HepG2 (cell line): ENCODE measurements around the gene MAN1B1. TPM values are rescaled to one million over a fixed set of nuclear protein-coding genes. Genes with fewer than 3 reads are reported as not detected.

Experiments
- ATAC-seq: fragments of 200-7000 bp; cut with Tn5 transposase; 3 replicates; pipeline ENCODE4 v1.9.1; 2020; ENCODE audit warnings: mild to moderate bottlenecking, moderate library complexity
- BruUV-seq: library from RNA; stranded (reverse); fragments of 400-500 nt; replicated peaks from 2 replicates; lab custom pipeline; 2021; lab: Mats Ljungman, UMichigan
- CTCF ChIA-PET: fragments of 300-600 bp; formaldehyde crosslinking; extraction: SDS; loops from one replicate; lab custom pipeline; 2021; ENCODE audit warnings: low total read pairs, inconsistent platforms, low intra/inter-chr PET ratio; lab: Yijun Ruan, JAX
- POLR2A ChIA-PET: fragments of 350-600 bp; sonication (Branson Sonifier 250); formaldehyde crosslinking; loops from one replicate; lab custom pipeline; 2020; ENCODE audit warnings: antibody characterized with exemption, inconsistent platforms; lab: Yijun Ruan, JAX
- DNase-seq: peaks from one replicate; pipeline ENCODE4 v3.0.0-alpha.2; 2015; ENCODE audit warnings: low spot score
- FAIRE-seq: peaks from 3 replicates; lab custom pipeline; 2011; peaks lifted over from hg19 to GRCh38; lab: Jason Lieb, UNC
- H2AFZ ChIP-seq: one replicate; pipeline ENCODE4 v1.6.1; 2011; ENCODE audit warnings: low read length, inconsistent platforms
- H3K27ac ChIP-seq: fragments of 300-600 bp; 3 replicates; pipeline ENCODE4 v1.8.0; 2011; ENCODE audit warnings: mixed run types, mild to moderate bottlenecking, mixed read lengths, low read length, inconsistent platforms; ENCODE audit not compliant: insufficient read depth; ENCODE audit errors: extremely low read length
- H3K27me3 ChIP-seq, 2 experiments: fragments of 200-600 bp in 1 of 2; 2 replicates in 1 of 2; 3 replicates in 1 of 2; pipeline versions ENCODE4 v1.6.0 to v1.8.0; 2011; ENCODE audit warnings: low read length in 2 of 2, mild to moderate bottlenecking in 2 of 2, moderate library complexity in 2 of 2, inconsistent platforms in 1 of 2; ENCODE audit not compliant: insufficient read depth in 2 of 2, control insufficient read depth in 1 of 2
- H3K36me3 ChIP-seq, 2 experiments: fragments of 200-600 bp in 1 of 2; replicated peaks in 1 of 2; 2 replicates in 1 of 2; 3 replicates in 1 of 2; pipeline versions ENCODE4 v1.5.1 to v1.8.0; 2011; ENCODE audit warnings: low read length in 2 of 2, inconsistent platforms in 1 of 2; ENCODE audit not compliant: insufficient read depth in 2 of 2, control insufficient read depth in 1 of 2
- H3K4me1 ChIP-seq: 2 replicates; pipeline ENCODE4 v1.5.1; 2012; ENCODE audit warnings: low read length, inconsistent platforms; ENCODE audit not compliant: insufficient read depth
- H3K4me2 ChIP-seq: 2 replicates; pipeline ENCODE4 v1.6.0; 2011; ENCODE audit warnings: low read depth, low read length, inconsistent platforms
- H3K4me3 ChIP-seq, 3 experiments: fragments of 200-600 bp in 1 of 3; sonication (generic), shearing (Covaris generic) in 1 of 3; replicated peaks in 1 of 3; 2 replicates each; pipeline ENCODE4 v1.5.1; 2011 to 2016; ENCODE audit warnings: low read length in 3 of 3, inconsistent platforms in 2 of 3, low read depth in 2 of 3, mild to moderate bottlenecking in 2 of 3, control low read depth in 1 of 3, mixed read lengths in 1 of 3; ENCODE audit not compliant: insufficient read depth in 1 of 3
- H3K79me2 ChIP-seq: one replicate; pipeline ENCODE4 v1.6.1; 2011; ENCODE audit warnings: low read length, inconsistent platforms; ENCODE audit not compliant: insufficient read depth
- H3K9ac ChIP-seq: 2 replicates; pipeline ENCODE4 v1.6.0; 2011; ENCODE audit warnings: mild to moderate bottlenecking, low read depth, low read length, inconsistent platforms; ENCODE audit not compliant: insufficient read depth
- H3K9me3 ChIP-seq: 2 replicates; pipeline ENCODE4 v1.5.1; 2012; ENCODE audit warnings: mild to moderate bottlenecking, low read length
- H4K20me1 ChIP-seq: 2 replicates; pipeline ENCODE4 v1.6.0; 2011; ENCODE audit warnings: inconsistent platforms, mild to moderate bottlenecking, low read length, moderate library complexity; ENCODE audit not compliant: insufficient read depth
- AGO2 ChIP-seq: fragments of 200-400 bp; formaldehyde crosslinking; optimal IDR thresholded peaks from 2 replicates; pipeline ENCODE3; 2017; ENCODE audit warnings: mild to moderate bottlenecking, low read depth, low read length, moderate library complexity
- AKAP8 ChIP-seq: sonication (generic); formaldehyde crosslinking; IDR thresholded peaks from 2 replicates; pipeline ENCODE4 v1.5.1; 2020; ENCODE audit warnings: mild to moderate bottlenecking, missing genetic modification reagents
- HDAC1 ChIP-seq: sonication (generic); formaldehyde crosslinking; IDR thresholded peaks from 2 replicates; pipeline ENCODE4 v1.5.1; 2020; ENCODE audit warnings: mild to moderate bottlenecking, missing genetic modification reagents
- RELA ChIP-seq: sonication (generic); formaldehyde crosslinking; IDR thresholded peaks from 2 replicates; pipeline ENCODE4 v1.4.0; 2020; ENCODE audit warnings: missing genetic modification reagents
- SALL2 ChIP-seq: sonication (generic); formaldehyde crosslinking; IDR thresholded peaks from 2 replicates; pipeline ENCODE4 v1.8.1; 2023; ENCODE audit warnings: mild to moderate bottlenecking, missing genetic modification reagents, inconsistent platforms
- SP4 ChIP-seq: sonication (generic); formaldehyde crosslinking; IDR thresholded peaks from 2 replicates; pipeline ENCODE4 v1.8.1; 2023; ENCODE audit warnings: mild to moderate bottlenecking, missing genetic modification reagents
- SRSF1 ChIP-seq: fragments of 200-400 bp; formaldehyde crosslinking; optimal IDR thresholded peaks from 2 replicates; pipeline ENCODE3; 2017; ENCODE audit warnings: mild to moderate bottlenecking, low read depth, low read length, moderate library complexity
- TOPORS ChIP-seq: sonication (generic); formaldehyde crosslinking; IDR thresholded peaks from 2 replicates; pipeline ENCODE4 v1.8.0; 2023; ENCODE audit warnings: mild to moderate bottlenecking, missing genetic modification reagents
- ZBTB7A ChIP-seq: sonication (generic); formaldehyde crosslinking; IDR thresholded peaks from 2 replicates; pipeline ENCODE4 v1.8.0; 2022; ENCODE audit warnings: mild to moderate bottlenecking, missing genetic modification reagents
- ZFP82 ChIP-seq: sonication (generic); formaldehyde crosslinking; IDR thresholded peaks from 2 replicates; pipeline ENCODE4 v1.5.1; 2020; ENCODE audit warnings: mild to moderate bottlenecking, missing genetic modification reagents, borderline replicate concordance
- ZNF17 ChIP-seq: sonication (generic); formaldehyde crosslinking; IDR thresholded peaks from 2 replicates; pipeline ENCODE4 v1.5.0; 2020; ENCODE audit warnings: mild to moderate bottlenecking, missing genetic modification reagents
- ZNF605 ChIP-seq: sonication (generic); formaldehyde crosslinking; IDR thresholded peaks from 2 replicates; pipeline ENCODE4 v1.8.0; 2022; ENCODE audit warnings: mild to moderate bottlenecking, missing genetic modification reagents
- ZNF777 ChIP-seq: sonication (generic); formaldehyde crosslinking; IDR thresholded peaks from 2 replicates; pipeline ENCODE4 v1.4.0; 2020; ENCODE audit warnings: missing genetic modification reagents
- ZSCAN31 ChIP-seq: sonication (generic); formaldehyde crosslinking; IDR thresholded peaks from 2 replicates; pipeline ENCODE4 v1.5.0; 2020; ENCODE audit warnings: low read depth, mild to moderate bottlenecking, missing genetic modification reagents
- WGBS: methylation state at CpG from one replicate; pipeline ENCODE4 v1.1.6; 2017; ENCODE audit warnings: low lambda C conversion rate; 5-methylcytosine and 5-hydroxymethylcytosine counted together
- in situ Hi-C: cut with HindIII; loops from 2 replicates; pipeline ENCODE4 v1.10.0; 2017; ENCODE audit warnings: low pct_unique_long_range_greater_than_20kb; ENCODE audit not compliant: extremely low pct_ligation_motif_present
- intact Hi-C: fragments of 100-400 bp; cut with micrococcal nuclease; formaldehyde crosslinking; loops from one replicate; pipeline ENCODE4 v1.10.0; 2022; ENCODE audit not compliant: unreplicated experiment
- polyA plus RNA-seq, 8 experiments: library from polyadenylated mRNA; depleted of rRNA in 3 of 8; stranded (reverse) in 7 of 8; unstranded in 1 of 8; fragments of >200 nt; fragmentation: Illumina TruSeq in 4 of 8; extraction: Trizol in 4 of 8; gene quantifications; 2 replicates each; pipeline versions ENCODE4 v1.2.1 to v1.2.3, GENCODE V29; 2011 to 2016; ENCODE audit warnings: low read depth in 4 of 8, missing spikeins in 1 of 8, mixed read lengths in 1 of 8; ENCODE audit not compliant: insufficient read depth in 1 of 8
- total RNA-seq, 5 experiments: library from RNA; depleted of rRNA; stranded (reverse); fragments of >200 nt; fragmentation: Illumina TruSeq; extraction: Trizol; gene quantifications; 2 replicates each; pipeline ENCODE4 v1.2.3, GENCODE V29; 2016; ENCODE audit warnings: low read depth in 1 of 5
- TF ChIP-seq, protein P1 (sequence below): sonication (generic); formaldehyde crosslinking; IDR thresholded peaks from 2 replicates; pipeline ENCODE4 v1.4.0; 2020; ENCODE audit warnings: missing genetic modification reagents
- TF ChIP-seq, protein P2 (sequence below): sonication (generic); formaldehyde crosslinking; IDR thresholded peaks from 2 replicates; pipeline ENCODE4 v1.9.0; 2022; ENCODE audit warnings: missing genetic modification reagents, mild to moderate bottlenecking, borderline replicate concordance
- TF ChIP-seq, protein P3 (sequence below): sonication (generic); formaldehyde crosslinking; IDR thresholded peaks from 2 replicates; pipeline ENCODE4 v1.4.0; 2020; ENCODE audit warnings: mild to moderate bottlenecking, missing genetic modification reagents

The MAN1B1 gene
- total and polyA plus RNA-seq, 2 of the 13 experiments (the other 11 are each of a cell fraction or from before 2014, with no cell fraction given), result 48.9 to 59.5 TPM

DNA sequence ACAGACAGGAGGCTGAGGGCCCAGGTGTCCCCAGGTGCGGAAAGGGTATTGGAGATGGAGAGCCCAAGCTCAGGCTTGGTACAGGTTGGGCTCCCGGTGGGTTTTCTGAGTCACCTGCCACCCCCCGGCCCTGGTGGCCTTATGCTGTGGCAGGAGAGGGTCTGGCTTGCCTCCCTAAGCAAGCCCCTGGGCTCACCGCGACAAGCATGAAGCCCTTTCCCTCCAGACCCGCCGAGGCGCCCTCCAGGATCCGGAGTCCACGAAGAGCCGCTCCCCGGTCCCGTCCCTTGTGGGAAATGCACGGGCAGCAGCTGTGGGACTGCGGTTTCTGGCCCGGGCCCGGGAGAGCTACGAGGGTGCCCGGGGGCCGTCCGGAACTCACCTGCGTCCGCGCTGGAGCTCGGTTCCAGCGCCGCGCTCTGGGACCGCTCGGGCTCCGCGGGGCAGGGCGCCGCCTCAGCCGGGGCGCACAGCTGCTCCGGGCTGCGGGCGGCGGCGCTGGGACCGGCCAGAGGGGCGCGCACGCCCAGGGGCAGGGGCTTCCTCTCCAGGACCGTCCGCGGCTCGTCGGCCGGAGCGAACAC, 17.2 kb upstream of the MAN1B1 start:
- Histone ChIP-seq H3K9ac (peak overlapping the region; percentile 67), H3K4me2 (peak overlapping the region; percentile 96), H3K4me1 (peaks cover 50% of the 10 kb centered on the region), H2AFZ (no peak overlapping the region), H3K27me3 (no peaks in the 10 kb centered on the region; a peak in 1 of 5 replicates), H3K9me3 (no peaks in the 10 kb centered on the region), H4K20me1 (peaks cover 7% of the 10 kb centered on the region; the same call in 1 of the 2 replicates), H3K27ac (no peak overlapping the region), H3K4me3 (peak overlapping the region; percentile 58 to 88 (median 74)), H3K79me2 (peaks cover 13% of the 10 kb centered on the region), H3K36me3 (peaks cover 3 to 12% of the 10 kb centered on the region in 2 experiments; a peak in 2 of 5 replicates)
- no peak for FAIRE-seq
- ATAC-seq, result 0 out of 3 replicates have a peak, but pooled peaks have one; percentile 4
- CTCF ChIA-PET, result no interaction called here
- intact Hi-C loops, result no loop called here
- in situ Hi-C loops, result no loop called here
- BruUV-seq, result no TSS peak
- TF ChIP-seq, protein P1, sequence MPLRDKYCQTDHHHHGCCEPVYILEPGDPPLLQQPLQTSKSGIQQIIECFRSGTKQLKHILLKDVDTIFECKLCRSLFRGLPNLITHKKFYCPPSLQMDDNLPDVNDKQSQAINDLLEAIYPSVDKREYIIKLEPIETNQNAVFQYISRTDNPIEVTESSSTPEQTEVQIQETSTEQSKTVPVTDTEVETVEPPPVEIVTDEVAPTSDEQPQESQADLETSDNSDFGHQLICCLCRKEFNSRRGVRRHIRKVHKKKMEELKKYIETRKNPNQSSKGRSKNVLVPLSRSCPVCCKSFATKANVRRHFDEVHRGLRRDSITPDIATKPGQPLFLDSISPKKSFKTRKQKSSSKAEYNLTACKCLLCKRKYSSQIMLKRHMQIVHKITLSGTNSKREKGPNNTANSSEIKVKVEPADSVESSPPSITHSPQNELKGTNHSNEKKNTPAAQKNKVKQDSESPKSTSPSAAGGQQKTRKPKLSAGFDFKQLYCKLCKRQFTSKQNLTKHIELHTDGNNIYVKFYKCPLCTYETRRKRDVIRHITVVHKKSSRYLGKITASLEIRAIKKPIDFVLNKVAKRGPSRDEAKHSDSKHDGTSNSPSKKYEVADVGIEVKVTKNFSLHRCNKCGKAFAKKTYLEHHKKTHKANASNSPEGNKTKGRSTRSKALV (CRISPR knock-in tag), result peak; percentile 92
- TF ChIP-seq TOPORS (CRISPR knock-in tag) (no peak), ZNF17 (no peak), SRSF1 (peak; percentile 41), ZFP82 (CRISPR knock-in tag) (0 out of 2 replicates have a peak, but pooled peaks have one; percentile 55), SALL2 (CRISPR knock-in tag) (no peak), ZBTB7A (CRISPR knock-in tag) (no peak), RELA (no peak), SP4 (CRISPR knock-in tag) (0 out of 2 replicates have a peak, but pooled peaks have one; percentile 33), ZNF605 (CRISPR knock-in tag) (0 out of 2 replicates have a peak, but pooled peaks have one; percentile 40), HDAC1 (CRISPR knock-in tag) (peak; percentile 52; the same call in 1 of the 2 replicates), ZSCAN31 (CRISPR knock-in tag) (peak; percentile 22; the same call in 1 of the 2 replicates), AKAP8 (CRISPR knock-in tag) (0 out of 2 replicates have a peak, but pooled peaks have one; percentile 18), ZNF777 (CRISPR knock-in tag) (peak; percentile 10; the same call in 1 of the 2 replicates), AGO2 (peak; percentile 18)
- TF ChIP-seq, protein P2, sequence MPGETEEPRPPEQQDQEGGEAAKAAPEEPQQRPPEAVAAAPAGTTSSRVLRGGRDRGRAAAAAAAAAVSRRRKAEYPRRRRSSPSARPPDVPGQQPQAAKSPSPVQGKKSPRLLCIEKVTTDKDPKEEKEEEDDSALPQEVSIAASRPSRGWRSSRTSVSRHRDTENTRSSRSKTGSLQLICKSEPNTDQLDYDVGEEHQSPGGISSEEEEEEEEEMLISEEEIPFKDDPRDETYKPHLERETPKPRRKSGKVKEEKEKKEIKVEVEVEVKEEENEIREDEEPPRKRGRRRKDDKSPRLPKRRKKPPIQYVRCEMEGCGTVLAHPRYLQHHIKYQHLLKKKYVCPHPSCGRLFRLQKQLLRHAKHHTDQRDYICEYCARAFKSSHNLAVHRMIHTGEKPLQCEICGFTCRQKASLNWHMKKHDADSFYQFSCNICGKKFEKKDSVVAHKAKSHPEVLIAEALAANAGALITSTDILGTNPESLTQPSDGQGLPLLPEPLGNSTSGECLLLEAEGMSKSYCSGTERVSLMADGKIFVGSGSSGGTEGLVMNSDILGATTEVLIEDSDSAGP (CRISPR knock-in tag), result 0 out of 2 replicates have a peak, but pooled peaks have one; percentile 2
- TF ChIP-seq, protein P3, sequence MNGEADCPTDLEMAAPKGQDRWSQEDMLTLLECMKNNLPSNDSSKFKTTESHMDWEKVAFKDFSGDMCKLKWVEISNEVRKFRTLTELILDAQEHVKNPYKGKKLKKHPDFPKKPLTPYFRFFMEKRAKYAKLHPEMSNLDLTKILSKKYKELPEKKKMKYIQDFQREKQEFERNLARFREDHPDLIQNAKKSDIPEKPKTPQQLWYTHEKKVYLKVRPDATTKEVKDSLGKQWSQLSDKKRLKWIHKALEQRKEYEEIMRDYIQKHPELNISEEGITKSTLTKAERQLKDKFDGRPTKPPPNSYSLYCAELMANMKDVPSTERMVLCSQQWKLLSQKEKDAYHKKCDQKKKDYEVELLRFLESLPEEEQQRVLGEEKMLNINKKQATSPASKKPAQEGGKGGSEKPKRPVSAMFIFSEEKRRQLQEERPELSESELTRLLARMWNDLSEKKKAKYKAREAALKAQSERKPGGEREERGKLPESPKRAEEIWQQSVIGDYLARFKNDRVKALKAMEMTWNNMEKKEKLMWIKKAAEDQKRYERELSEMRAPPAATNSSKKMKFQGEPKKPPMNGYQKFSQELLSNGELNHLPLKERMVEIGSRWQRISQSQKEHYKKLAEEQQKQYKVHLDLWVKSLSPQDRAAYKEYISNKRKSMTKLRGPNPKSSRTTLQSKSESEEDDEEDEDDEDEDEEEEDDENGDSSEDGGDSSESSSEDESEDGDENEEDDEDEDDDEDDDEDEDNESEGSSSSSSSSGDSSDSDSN, result peak; percentile 52; the same call in 1 of the 2 replicates
- no CpG with 5 or more reads among the region's 52 CpGs for WGBS
- POLR2A ChIA-PET, result interaction anchor here (0.8 to 6.0 kb wide), 9 partner anchors 11 to 184 kb away, joined by 3 to 105 read pairs (median 4); partner anchors contain the start of genes ENTPD2, MAN1B1 and TRAF2
- no peak for DNase-seq
